Measurements from ENCODE around the gene UBIAD1.

The UBIAD1 gene

DNA sequence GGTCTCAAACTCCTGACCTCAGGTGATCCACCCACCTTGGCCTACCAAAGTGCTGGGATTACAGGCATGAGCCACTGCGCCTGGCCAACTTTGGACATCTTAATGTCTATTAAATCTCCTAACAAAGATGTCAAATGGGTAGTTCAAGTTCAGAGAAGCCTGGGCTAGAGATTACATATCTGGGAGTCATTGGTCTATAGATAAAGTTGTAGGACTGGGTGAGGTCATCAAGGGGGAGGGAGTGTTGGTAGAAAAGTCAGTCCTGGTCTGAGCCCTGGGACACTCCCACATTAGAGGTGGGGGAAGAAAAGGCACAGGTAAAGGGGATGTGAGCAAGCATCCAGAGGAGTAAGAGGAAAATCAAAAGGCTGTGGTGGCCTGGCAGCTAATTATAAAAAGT, 6.6 kb downstream of the UBIAD1 start:
- Histone ChIP-seq H3K27ac (ENCODE audit: low read depth in 2 of 2, low read length in 2 of 2) (no peak overlapping the region), H3K4me3 (ENCODE audit: low read length in 2 of 2) (no peak overlapping the region), H3K9ac (ENCODE audit: low read depth in 1 of 2, low read length in 2 of 2) (no peak overlapping the region), H3K36me3 (ENCODE audit: control insufficient read depth in 2 of 2, insufficient read depth in 2 of 2, low read length in 2 of 2) (peaks cover 0 to 7% of the 10 kb centered on the region in 2 donors), H3K9me3 (ENCODE audit: control insufficient read depth in 2 of 2, low read length in 2 of 2) (no peaks in the 10 kb centered on the region), H3K27me3 (ENCODE audit: control insufficient read depth in 2 of 2, insufficient read depth in 2 of 2, low read length in 2 of 2) (no peaks in the 10 kb centered on the region), H3K4me1 (ENCODE audit: control insufficient read depth in 2 of 2, insufficient read depth in 2 of 2, low read length in 2 of 2) (peaks cover 6 to 7% of the 10 kb centered on the region in 2 donors)

DNA sequence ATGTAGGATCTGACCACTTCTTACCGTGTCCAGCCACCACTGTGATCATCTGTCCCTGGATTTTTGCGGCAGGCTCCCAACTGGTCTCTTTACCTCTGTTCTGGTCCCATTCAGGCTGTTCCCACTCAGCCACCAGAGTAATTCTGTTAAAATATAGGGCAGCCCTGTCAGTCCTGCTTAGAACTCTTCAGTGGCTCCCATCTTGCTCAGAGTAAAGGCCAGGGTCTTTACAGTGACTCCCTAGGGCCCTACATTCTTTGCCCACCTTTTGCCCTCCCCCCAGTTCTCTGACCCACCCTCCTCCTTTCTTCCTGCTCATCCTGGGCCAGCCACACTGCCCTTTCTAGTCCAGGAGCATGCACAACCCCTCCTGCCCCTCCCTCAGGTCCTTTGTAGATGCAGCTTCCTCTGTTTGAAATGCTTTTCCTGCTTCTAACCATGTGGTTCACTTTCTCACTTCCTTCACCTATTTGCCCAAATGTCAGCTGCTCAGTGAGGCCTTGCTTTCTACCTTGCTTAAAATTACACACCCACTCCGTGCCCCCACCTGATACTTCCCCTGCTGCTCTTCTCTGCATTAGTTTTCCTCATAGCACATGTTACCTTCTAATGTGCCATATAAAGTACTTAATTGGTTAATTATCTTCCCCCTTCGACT, 7.8 kb downstream of the UBIAD1 start:
- H3K27ac ChIP-seq (ENCODE audit: low read depth in 2 of 2, low read length in 2 of 2) = peak overlapping the region in 1 of 2 donors; percentile 38
- no peaks in the 10 kb centered on the region for H3K9me3 ChIP-seq (ENCODE audit: control insufficient read depth in 2 of 2, low read length in 2 of 2)
- no peak overlapping the region for H3K9ac ChIP-seq (ENCODE audit: low read depth in 1 of 2, low read length in 2 of 2)
- H3K4me1 ChIP-seq (ENCODE audit: control insufficient read depth in 2 of 2, insufficient read depth in 2 of 2, low read length in 2 of 2) = peaks cover 2 to 4% of the 10 kb centered on the region in 2 donors
- no peak overlapping the region for H3K4me3 ChIP-seq (ENCODE audit: low read length in 2 of 2)
- H3K27me3 ChIP-seq (ENCODE audit: control insufficient read depth in 2 of 2, insufficient read depth in 2 of 2, low read length in 2 of 2) = no peaks in the 10 kb centered on the region
- H3K36me3 ChIP-seq (ENCODE audit: control insufficient read depth in 2 of 2, insufficient read depth in 2 of 2, low read length in 2 of 2) = peaks cover 4 to 8% of the 10 kb centered on the region in 2 donors

DNA sequence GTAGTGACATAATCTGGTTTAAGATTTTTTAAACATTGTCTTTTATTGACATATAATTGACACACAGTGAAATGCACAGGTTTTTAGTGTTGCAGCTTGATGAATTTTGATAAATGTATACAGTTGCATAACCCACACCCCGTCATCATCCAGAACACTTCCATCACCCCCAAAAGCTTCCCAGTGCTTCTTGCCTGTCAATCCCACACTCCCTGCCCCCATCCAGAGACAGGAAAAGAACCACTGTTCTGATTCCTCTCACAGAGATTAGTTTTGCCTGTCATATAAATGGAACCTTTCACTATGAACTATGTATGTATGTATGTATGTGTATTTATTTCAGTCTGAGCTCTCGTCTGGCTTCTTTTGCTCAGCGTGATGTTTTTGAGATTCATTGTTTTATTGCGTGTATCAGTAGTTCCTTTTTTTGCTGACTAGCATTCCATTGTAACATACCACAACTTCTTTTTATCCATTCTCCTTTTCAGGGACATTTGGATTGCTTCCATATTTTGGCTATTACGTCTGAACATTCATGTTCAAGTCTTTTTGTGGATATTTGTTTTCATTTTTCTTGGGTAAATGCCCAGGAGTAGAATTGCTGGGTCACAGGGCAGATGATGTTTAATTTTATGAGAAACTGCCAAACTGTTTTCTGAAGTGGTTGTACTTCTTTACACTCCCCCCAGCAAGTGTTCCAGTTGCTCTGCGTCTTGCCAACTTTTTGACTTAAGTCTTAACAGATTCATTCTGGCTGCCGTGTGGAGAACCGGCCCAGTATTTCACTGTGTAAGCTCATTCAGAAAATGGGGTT, 8.7 kb downstream of the UBIAD1 start:
- H3K9me3 ChIP-seq (ENCODE audit: control insufficient read depth in 2 of 2, low read length in 2 of 2) = no peaks in the 10 kb centered on the region
- H3K27ac ChIP-seq (ENCODE audit: low read depth in 2 of 2, low read length in 2 of 2) = peak overlapping the region in 1 of 2 donors; percentile 38
- peaks cover 0 to 4% of the 10 kb centered on the region in 2 donors for H3K4me1 ChIP-seq (ENCODE audit: control insufficient read depth in 2 of 2, insufficient read depth in 2 of 2, low read length in 2 of 2)
- H3K27me3 ChIP-seq (ENCODE audit: control insufficient read depth in 2 of 2, insufficient read depth in 2 of 2, low read length in 2 of 2) = no peaks in the 10 kb centered on the region
- peaks cover 8 to 15% of the 10 kb centered on the region in 2 donors for H3K36me3 ChIP-seq (ENCODE audit: control insufficient read depth in 2 of 2, insufficient read depth in 2 of 2, low read length in 2 of 2)
- H3K9ac ChIP-seq (ENCODE audit: low read depth in 1 of 2, low read length in 2 of 2) = no peak overlapping the region
- H3K4me3 ChIP-seq (ENCODE audit: low read length in 2 of 2) = no peak overlapping the region

DNA sequence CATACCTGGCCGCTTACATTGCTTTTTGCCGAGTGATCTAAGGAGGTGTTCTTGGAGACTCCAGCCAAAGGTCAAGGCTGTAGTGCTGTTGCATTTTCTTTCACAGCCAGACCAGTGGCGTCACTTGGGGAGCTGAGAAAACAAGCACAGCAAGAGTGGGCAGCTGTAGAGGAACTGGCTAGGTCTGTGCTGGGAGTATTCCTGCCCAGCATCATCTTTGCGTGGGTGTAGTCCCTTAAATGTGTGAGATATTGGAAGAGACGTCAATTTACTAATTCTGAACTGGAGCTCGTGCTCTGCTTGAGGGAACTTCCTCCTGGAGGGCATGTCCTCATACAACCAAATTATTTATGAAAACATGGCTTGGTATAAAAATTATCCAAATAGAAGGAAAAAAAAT, 10.2 kb downstream of the UBIAD1 start:
- H3K4me3 ChIP-seq (ENCODE audit: low read length in 2 of 2) = no peak overlapping the region
- H3K36me3 ChIP-seq (ENCODE audit: control insufficient read depth in 2 of 2, insufficient read depth in 2 of 2, low read length in 2 of 2) = peaks cover 13 to 18% of the 10 kb centered on the region in 2 donors

DNA sequence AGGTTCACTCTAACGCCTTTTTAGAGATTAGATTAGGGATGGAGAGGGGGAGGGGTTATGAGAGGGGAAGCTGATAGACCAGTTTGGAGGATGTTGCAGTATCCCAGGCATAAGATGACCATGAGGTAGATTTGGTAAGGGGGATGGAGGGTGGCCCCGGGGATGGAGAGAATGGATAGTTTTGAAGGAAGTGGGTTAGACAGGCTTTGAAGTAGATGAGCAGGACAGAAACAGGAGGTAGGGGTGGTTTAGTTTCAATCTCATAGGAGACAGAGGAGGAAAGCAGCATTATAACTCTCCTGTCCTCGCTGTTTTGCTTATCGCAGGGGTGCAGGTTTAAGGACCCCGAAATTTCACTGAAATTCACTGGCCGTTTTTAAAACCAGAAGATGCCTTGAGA, 11.8 kb downstream of the UBIAD1 start:
- Histone ChIP-seq H3K27ac (ENCODE audit: low read depth in 2 of 2, low read length in 2 of 2) (no peak overlapping the region), H3K9ac (ENCODE audit: low read depth in 1 of 2, low read length in 2 of 2) (no peak overlapping the region), H3K36me3 (ENCODE audit: control insufficient read depth in 2 of 2, insufficient read depth in 2 of 2, low read length in 2 of 2) (peaks cover 13 to 14% of the 10 kb centered on the region in 2 donors), H3K4me3 (ENCODE audit: low read length in 2 of 2) (no peak overlapping the region), H3K4me1 (ENCODE audit: control insufficient read depth in 2 of 2, insufficient read depth in 2 of 2, low read length in 2 of 2) (peaks cover 0 to 4% of the 10 kb centered on the region in 2 donors), H3K9me3 (ENCODE audit: control insufficient read depth in 2 of 2, low read length in 2 of 2) (no peaks in the 10 kb centered on the region), H3K27me3 (ENCODE audit: control insufficient read depth in 2 of 2, insufficient read depth in 2 of 2, low read length in 2 of 2) (no peaks in the 10 kb centered on the region)

More for the DNA sequence above, 10.2 kb downstream of the UBIAD1 start:
- Histone ChIP-seq H3K27me3 (ENCODE audit: control insufficient read depth in 2 of 2, insufficient read depth in 2 of 2, low read length in 2 of 2) (no peaks in the 10 kb centered on the region), H3K4me1 (ENCODE audit: control insufficient read depth in 2 of 2, insufficient read depth in 2 of 2, low read length in 2 of 2) (peaks cover 0 to 4% of the 10 kb centered on the region in 2 donors), H3K9me3 (ENCODE audit: control insufficient read depth in 2 of 2, low read length in 2 of 2) (no peaks in the 10 kb centered on the region), H3K27ac (ENCODE audit: low read depth in 2 of 2, low read length in 2 of 2) (no peak overlapping the region), H3K9ac (ENCODE audit: low read depth in 1 of 2, low read length in 2 of 2) (no peak overlapping the region)

DNA sequence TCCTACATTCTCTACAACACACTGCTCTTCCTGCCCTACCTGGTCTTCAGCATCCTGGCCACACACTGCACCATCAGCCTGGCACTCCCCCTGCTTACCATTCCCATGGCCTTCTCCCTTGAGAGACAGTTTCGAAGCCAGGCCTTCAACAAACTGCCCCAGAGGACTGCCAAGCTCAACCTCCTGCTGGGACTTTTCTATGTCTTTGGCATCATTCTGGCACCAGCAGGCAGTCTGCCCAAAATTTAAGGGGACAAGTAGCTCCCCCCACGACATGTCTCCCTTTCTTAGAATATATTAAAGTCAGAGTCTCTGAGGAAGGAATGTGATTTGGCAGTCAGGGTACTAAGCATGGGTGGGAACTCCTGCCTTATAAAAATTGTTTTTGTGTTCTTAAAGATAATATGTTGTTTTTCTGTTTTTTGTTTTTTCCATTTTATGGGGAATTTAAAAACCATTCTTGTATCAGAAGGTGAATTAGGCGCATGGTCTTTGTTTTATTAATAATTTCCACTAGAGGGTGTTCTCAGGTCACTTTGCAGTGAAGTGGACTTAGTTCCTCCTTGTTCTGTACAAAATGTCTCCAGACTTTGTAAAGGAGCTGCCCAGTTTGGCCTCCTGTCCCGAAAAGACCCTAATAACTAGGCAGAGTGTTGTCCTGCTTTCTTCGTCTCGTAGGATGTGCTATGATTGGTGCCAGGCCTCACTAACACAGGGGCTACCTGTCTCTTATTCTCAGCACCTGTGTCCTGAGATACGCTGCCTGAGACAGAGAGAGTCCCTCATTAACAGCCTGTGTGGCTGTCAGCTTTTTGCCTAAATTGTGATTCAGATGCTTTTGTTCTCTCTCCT, 13.1 kb downstream of the UBIAD1 start:
- H3K4me3 ChIP-seq (ENCODE audit: low read length in 2 of 2) = no peak overlapping the region
- H3K4me1 ChIP-seq (ENCODE audit: control insufficient read depth in 2 of 2, insufficient read depth in 2 of 2, low read length in 2 of 2) = peaks cover 0 to under 1% of the 10 kb centered on the region in 2 donors
- H3K27me3 ChIP-seq (ENCODE audit: control insufficient read depth in 2 of 2, insufficient read depth in 2 of 2, low read length in 2 of 2) = no peaks in the 10 kb centered on the region
- no peak overlapping the region for H3K27ac ChIP-seq (ENCODE audit: low read depth in 2 of 2, low read length in 2 of 2)
- no peak overlapping the region for H3K9ac ChIP-seq (ENCODE audit: low read depth in 1 of 2, low read length in 2 of 2)
- peaks cover 13 to 23% of the 10 kb centered on the region in 2 donors for H3K36me3 ChIP-seq (ENCODE audit: control insufficient read depth in 2 of 2, insufficient read depth in 2 of 2, low read length in 2 of 2)
- H3K9me3 ChIP-seq (ENCODE audit: control insufficient read depth in 2 of 2, low read length in 2 of 2) = no peaks in the 10 kb centered on the region

DNA sequence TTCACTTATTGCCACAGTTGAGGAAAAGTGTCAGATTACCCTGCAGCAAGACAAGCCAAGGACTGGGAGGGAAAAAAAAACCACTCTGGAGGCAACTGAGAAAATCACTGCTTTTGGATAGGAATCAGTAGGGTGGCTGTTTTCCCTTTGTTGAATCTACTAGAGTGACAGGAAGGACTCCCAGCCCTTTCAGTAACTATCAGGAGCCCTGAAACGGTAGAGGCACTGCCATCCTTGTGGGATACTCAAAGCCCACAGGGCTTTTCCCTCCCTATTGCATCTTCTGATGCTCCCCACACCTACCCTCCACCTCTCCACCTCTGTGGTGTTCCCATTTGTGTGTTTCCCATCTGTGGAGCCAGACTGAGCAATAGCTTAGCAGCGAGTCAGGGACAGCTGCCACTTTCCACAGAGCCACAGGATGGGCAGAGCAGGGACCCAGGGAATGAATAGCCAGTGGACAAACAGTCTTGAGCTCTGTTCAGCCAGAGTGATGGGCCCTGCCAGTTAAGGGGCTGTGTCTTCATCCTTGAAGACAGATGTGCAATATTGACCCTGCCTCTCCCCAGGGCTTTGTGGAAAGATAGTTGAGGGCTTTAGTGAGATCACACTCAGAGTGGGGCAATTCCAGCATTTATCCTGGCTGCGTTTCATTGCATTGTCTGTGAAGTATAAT, 13.9 kb downstream of the UBIAD1 start:
- peaks cover 13 to 24% of the 10 kb centered on the region in 2 donors for H3K36me3 ChIP-seq (ENCODE audit: control insufficient read depth in 2 of 2, insufficient read depth in 2 of 2, low read length in 2 of 2)
- H3K4me1 ChIP-seq (ENCODE audit: control insufficient read depth in 2 of 2, insufficient read depth in 2 of 2, low read length in 2 of 2) = no peaks in the 10 kb centered on the region
- H3K4me3 ChIP-seq (ENCODE audit: low read length in 2 of 2) = no peak overlapping the region
- H3K27ac ChIP-seq (ENCODE audit: low read depth in 2 of 2, low read length in 2 of 2) = no peak overlapping the region
- H3K9ac ChIP-seq (ENCODE audit: low read depth in 1 of 2, low read length in 2 of 2) = no peak overlapping the region
- H3K9me3 ChIP-seq (ENCODE audit: control insufficient read depth in 2 of 2, low read length in 2 of 2) = no peaks in the 10 kb centered on the region
- no peaks in the 10 kb centered on the region for H3K27me3 ChIP-seq (ENCODE audit: control insufficient read depth in 2 of 2, insufficient read depth in 2 of 2, low read length in 2 of 2)

DNA sequence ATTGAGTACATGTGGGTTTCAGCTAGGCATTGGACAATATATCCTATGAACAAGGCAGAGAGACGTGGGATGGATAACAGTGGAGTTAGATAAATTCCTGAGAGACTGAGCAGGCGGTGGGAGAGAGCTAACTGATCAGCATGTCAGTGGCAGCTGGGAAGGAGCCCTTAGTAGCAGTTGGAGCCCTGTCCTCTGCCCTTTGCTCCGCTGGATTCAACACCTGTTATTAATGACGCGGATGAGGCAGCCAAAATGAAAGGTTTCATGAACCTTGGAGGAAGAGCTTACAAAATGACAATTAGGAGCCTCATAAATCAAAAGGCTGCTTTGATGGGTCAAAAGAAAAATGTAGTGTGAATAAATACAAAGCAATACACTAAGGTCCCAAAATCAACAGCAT, 16.1 kb downstream of the UBIAD1 start:
- Histone ChIP-seq H3K4me3 (ENCODE audit: low read length in 2 of 2) (no peak overlapping the region), H3K4me1 (ENCODE audit: control insufficient read depth in 2 of 2, insufficient read depth in 2 of 2, low read length in 2 of 2) (no peaks in the 10 kb centered on the region), H3K36me3 (ENCODE audit: control insufficient read depth in 2 of 2, insufficient read depth in 2 of 2, low read length in 2 of 2) (peaks cover 13 to 24% of the 10 kb centered on the region in 2 donors), H3K9ac (ENCODE audit: low read depth in 1 of 2, low read length in 2 of 2) (no peak overlapping the region), H3K9me3 (ENCODE audit: control insufficient read depth in 2 of 2, low read length in 2 of 2) (no peaks in the 10 kb centered on the region), H3K27ac (ENCODE audit: low read depth in 2 of 2, low read length in 2 of 2) (no peak overlapping the region), H3K27me3 (ENCODE audit: control insufficient read depth in 2 of 2, insufficient read depth in 2 of 2, low read length in 2 of 2) (no peaks in the 10 kb centered on the region)

DNA sequence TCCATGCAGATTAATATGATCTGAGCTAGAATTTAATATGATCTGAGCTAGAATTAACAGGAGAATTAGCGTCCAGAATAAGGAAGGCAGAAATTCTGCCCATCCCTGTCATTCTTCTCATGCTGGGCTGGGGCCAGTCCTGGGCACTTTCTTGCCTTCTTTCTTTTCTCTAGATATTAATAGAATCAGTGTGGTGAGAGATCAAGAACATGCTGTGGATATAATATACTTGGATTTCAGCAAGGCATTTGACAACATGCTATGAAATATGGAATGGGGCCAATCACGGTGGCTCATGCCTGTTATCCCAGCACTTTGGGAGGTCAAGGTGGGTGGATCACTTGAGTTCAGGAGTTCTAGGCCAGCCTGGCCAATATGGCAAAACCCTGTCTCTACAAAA, 18.1 kb downstream of the UBIAD1 start:
- no peak overlapping the region for H3K4me3 ChIP-seq (ENCODE audit: low read length in 2 of 2)
- H3K27ac ChIP-seq (ENCODE audit: low read depth in 2 of 2, low read length in 2 of 2) = no peak overlapping the region
- no peaks in the 10 kb centered on the region for H3K4me1 ChIP-seq (ENCODE audit: control insufficient read depth in 2 of 2, insufficient read depth in 2 of 2, low read length in 2 of 2)
- no peaks in the 10 kb centered on the region for H3K27me3 ChIP-seq (ENCODE audit: control insufficient read depth in 2 of 2, insufficient read depth in 2 of 2, low read length in 2 of 2)
- peaks cover 14 to 32% of the 10 kb centered on the region in 2 donors for H3K36me3 ChIP-seq (ENCODE audit: control insufficient read depth in 2 of 2, insufficient read depth in 2 of 2, low read length in 2 of 2)
- H3K9me3 ChIP-seq (ENCODE audit: control insufficient read depth in 2 of 2, low read length in 2 of 2) = no peaks in the 10 kb centered on the region
- H3K9ac ChIP-seq (ENCODE audit: low read depth in 1 of 2, low read length in 2 of 2) = no peak overlapping the region

Data from mucosa of rectum (tissue), 2 donors.